Stimulated activated naive CD8-positive, alpha-beta T cell treated with anti-CD3 and anti-CD28 coated beads, Interleukin-15, amount 100 ng/mL, for 72 hours (primary cell): ENCODE results near the gene OR1N2.
A peak's percentile ranks its signal among the peaks of the same experiment; 100 is the strongest.
"Not testable (repeated sequence)": the region's sequence is repeated elsewhere in the genome, so short reads cannot be mapped to it uniquely, and the experiment has no call there.

Experiments
- ATAC-seq: fragments of 150-1000 bp; cut with Tn5 transposase; 2 replicates; pipeline ENCODE4 v1.10.0; 2021; ENCODE audit warnings: mild to moderate bottlenecking, moderate library complexity
- DNase-seq, 2 donors: peaks; one replicate each; pipeline ENCODE4 v3.0.0; 2021 to 2022
- H3K27ac Mint-ChIP-seq, 2 donors: one replicate each; pipeline ENCODE4 v1.8.0; 2022; ENCODE audit warnings: mild to moderate bottlenecking in 2 of 2, mixed read lengths in 2 of 2, moderate library complexity in 2 of 2
- H3K27me3 Mint-ChIP-seq: one replicate; pipeline ENCODE4 v1.8.0; 2022; ENCODE audit warnings: mixed read lengths
- H3K4me1 Mint-ChIP-seq: one replicate; pipeline ENCODE4 v1.8.0; 2022; ENCODE audit warnings: mild to moderate bottlenecking, mixed read lengths
- H3K4me3 Mint-ChIP-seq, 2 donors: one replicate each; pipeline ENCODE4 v1.8.0; 2022; ENCODE audit warnings: mild to moderate bottlenecking in 2 of 2, mixed read lengths in 2 of 2, moderate library complexity in 1 of 2
- H3K9me3 Mint-ChIP-seq, 2 donors: one replicate each; pipeline ENCODE4 v1.8.0; 2022; ENCODE audit warnings: mixed read lengths in 2 of 2

Gene OR1N2

GRCh38 chr9:122552812-122553211 lies at the start of gene OR1N2:
OR1N2 (plus strand) TSS chr9:122553112; CDS start chr9:122553212, 100 bp downstream.
- H3K9me3 Mint-ChIP-seq, result peaks cover 0 to 10% of the 10 kb centered on the region in 2 donors

GRCh38 chr9:122506964-122507363 lies 45.9 kb upstream of the OR1N2 start:
- Mint-ChIP-seq H3K27me3 (peaks cover 24% of the 10 kb centered on the region), H3K4me1 (no peaks in the 10 kb centered on the region), H3K9me3 (no peaks in the 10 kb centered on the region), H3K4me3 (no peak overlapping the region), H3K27ac (no peak overlapping the region)
- DNase-seq (no peak), ATAC-seq (no peak)

More at GRCh38 chr9:122552812-122553211, at the start of gene OR1N2:
- peaks cover 25% of the 10 kb centered on the region for H3K27me3 Mint-ChIP-seq
- ATAC-seq, result no peak
- H3K4me1 Mint-ChIP-seq, result no peaks in the 10 kb centered on the region
- peak within 1 kb of the TSS; percentile 5 to 16 for H3K27ac Mint-ChIP-seq
- DNase-seq, result no peak
- no peak within 1 kb of the TSS for H3K4me3 Mint-ChIP-seq

- H3K27ac Mint-ChIP-seq, result no peak within 1 kb of the TSS
- H3K4me3 Mint-ChIP-seq, result no peak within 1 kb of the TSS
- H3K9me3 Mint-ChIP-seq, result no peaks in the 10 kb centered on the region
Measured at GRCh38 chr9:122510502-122510901, 42.4 kb upstream of the OR1N2 start, which contains the start of gene OR1J2. OR1J2 (plus strand) TSS chr9:122510802; CDS start chr9:122510802, 0 bp downstream.

GRCh38 chr9:122518226-122518625 lies 34.7 kb upstream of the OR1N2 start:
- DNase-seq (no peak), ATAC-seq (no peak)
- Mint-ChIP-seq H3K27ac (no peak overlapping the region), H3K9me3 (no peaks in the 10 kb centered on the region), H3K4me3 (no peak overlapping the region), H3K4me1 (no peaks in the 10 kb centered on the region), H3K27me3 (peaks cover 14% of the 10 kb centered on the region)

More at GRCh38 chr9:122510502-122510901, 42.4 kb upstream of the OR1N2 start, which contains the start of gene OR1J2:
- DNase-seq (no peak), ATAC-seq (no peak)
- Mint-ChIP-seq H3K4me1 (no peaks in the 10 kb centered on the region), H3K27me3 (peaks cover 26% of the 10 kb centered on the region)

GRCh38 chr9:122518841-122519240 lies 34.1 kb upstream of the OR1N2 start, which contains the start of gene OR1J4:
OR1J4 (plus strand) TSS chr9:122519141; CDS start chr9:122519141, 0 bp downstream.
- no peaks in the 10 kb centered on the region for H3K4me1 Mint-ChIP-seq
- H3K27ac Mint-ChIP-seq, result no peak within 1 kb of the TSS
- H3K27me3 Mint-ChIP-seq, result peaks cover 14% of the 10 kb centered on the region
- ATAC-seq, result no peak
- H3K9me3 Mint-ChIP-seq, result no peaks in the 10 kb centered on the region
- DNase-seq, result no peak
- no peak within 1 kb of the TSS for H3K4me3 Mint-ChIP-seq

GRCh38 chr9:122519376-122519775 lies 33.5 kb upstream of the OR1N2 start:
- H3K27me3 Mint-ChIP-seq, result peaks cover 15% of the 10 kb centered on the region
- H3K27ac Mint-ChIP-seq, result no peak overlapping the region
- no peaks in the 10 kb centered on the region for H3K4me1 Mint-ChIP-seq
- no peak for DNase-seq
- ATAC-seq, result no peak
- H3K4me3 Mint-ChIP-seq, result no peak overlapping the region
- H3K9me3 Mint-ChIP-seq, result no peaks in the 10 kb centered on the region

GRCh38 chr9:122526602-122527001 lies 26.3 kb upstream of the OR1N2 start:
- no peak for DNase-seq
- Mint-ChIP-seq H3K27me3 (peaks cover 17% of the 10 kb centered on the region), H3K9me3 (peaks cover 0 to 7% of the 10 kb centered on the region in 2 donors), H3K27ac (peak overlapping the region in 1 of 2 donors; percentile 22), H3K4me3 (peak overlapping the region in 1 of 2 donors; percentile 19), H3K4me1 (peaks cover 7% of the 10 kb centered on the region)
- ATAC-seq, result no peak

GRCh38 chr9:122527193-122527592 lies 25.7 kb upstream of the OR1N2 start, which contains the start of gene OR1N1:
OR1N1 (minus strand) TSS chr9:122527293; CDS start chr9:122527293, 0 bp downstream.
- DNase-seq, result no peak
- H3K4me1 Mint-ChIP-seq, result peaks cover 7% of the 10 kb centered on the region
- peak within 1 kb of the TSS in 1 of 2 donors; percentile 22 for H3K27ac Mint-ChIP-seq
- H3K9me3 Mint-ChIP-seq, result peaks cover 0 to 7% of the 10 kb centered on the region in 2 donors
- peak within 1 kb of the TSS in 1 of 2 donors; percentile 19 for H3K4me3 Mint-ChIP-seq
- H3K27me3 Mint-ChIP-seq, result peaks cover 17% of the 10 kb centered on the region
- ATAC-seq, result no peak

GRCh38 chr9:122531157-122531556 lies 21.8 kb upstream of the OR1N2 start:
- not testable (repeated sequence) for ATAC-seq

GRCh38 chr9:122536134-122536533 lies 16.8 kb upstream of the OR1N2 start:
- H3K9me3 Mint-ChIP-seq, result peaks cover 7 to 8% of the 10 kb centered on the region in 2 donors
- no peak for DNase-seq
- H3K27me3 Mint-ChIP-seq, result no peaks in the 10 kb centered on the region

More at GRCh38 chr9:122531157-122531556, 21.8 kb upstream of the OR1N2 start:
- not testable (repeated sequence) for DNase-seq, H3K4me1 Mint-ChIP-seq, H3K27ac Mint-ChIP-seq, H3K4me3 Mint-ChIP-seq, H3K9me3 Mint-ChIP-seq, H3K27me3 Mint-ChIP-seq

GRCh38 chr9:122537066-122537465 lies 15.8 kb upstream of the OR1N2 start:
- not testable (repeated sequence) for H3K27ac Mint-ChIP-seq, ATAC-seq, H3K27me3 Mint-ChIP-seq, H3K9me3 Mint-ChIP-seq, DNase-seq, H3K4me1 Mint-ChIP-seq, H3K4me3 Mint-ChIP-seq

More at GRCh38 chr9:122536134-122536533, 16.8 kb upstream of the OR1N2 start:
- ATAC-seq, result no peak
- Mint-ChIP-seq H3K4me3 (no peak overlapping the region), H3K4me1 (no peaks in the 10 kb centered on the region), H3K27ac (no peak overlapping the region)

GRCh38 chr9:122538757-122539156 lies 14.2 kb upstream of the OR1N2 start:
- Mint-ChIP-seq H3K4me3 (no peak overlapping the region), H3K27ac (no peak overlapping the region), H3K27me3 (peaks cover 8% of the 10 kb centered on the region), H3K4me1 (no peaks in the 10 kb centered on the region), H3K9me3 (peaks cover 7 to 8% of the 10 kb centered on the region in 2 donors)
- DNase-seq, result no peak
- ATAC-seq, result no peak

GRCh38 chr9:122546196-122546595 lies 6.7 kb upstream of the OR1N2 start:
- Mint-ChIP-seq H3K4me1 (no peaks in the 10 kb centered on the region), H3K9me3 (peaks cover 0 to 10% of the 10 kb centered on the region in 2 donors), H3K27ac (no peak overlapping the region), H3K4me3 (no peak overlapping the region), H3K27me3 (peaks cover 25% of the 10 kb centered on the region)
- DNase-seq (no peak), ATAC-seq (no peak)

GRCh38 chr9:122551371-122551770 lies 1.5 kb upstream of the OR1N2 start:
- H3K4me1 Mint-ChIP-seq, result no peaks in the 10 kb centered on the region
- H3K27ac Mint-ChIP-seq, result no peak overlapping the region
- peaks cover 33% of the 10 kb centered on the region for H3K27me3 Mint-ChIP-seq
- no peak overlapping the region for H3K4me3 Mint-ChIP-seq
- DNase-seq (no peak), ATAC-seq (no peak)
- H3K9me3 Mint-ChIP-seq, result peaks cover 0 to 10% of the 10 kb centered on the region in 2 donors

- Mint-ChIP-seq H3K4me3 (no peak overlapping the region), H3K4me1 (peaks cover 16% of the 10 kb centered on the region), H3K27ac (no peak overlapping the region), H3K9me3 (peaks cover 4 to 32% of the 10 kb centered on the region in 2 donors), H3K27me3 (peaks cover 21% of the 10 kb centered on the region)
- ATAC-seq (no peak), DNase-seq (no peak)
Measured at GRCh38 chr9:122561446-122561845, 8.5 kb downstream of the OR1N2 start.

- Mint-ChIP-seq H3K4me3 (peak overlapping the region in 1 of 2 donors; percentile 23), H3K4me1 (peaks cover 16% of the 10 kb centered on the region), H3K9me3 (peaks cover 4 to 32% of the 10 kb centered on the region in 2 donors), H3K27ac (no peak overlapping the region), H3K27me3 (peaks cover 21% of the 10 kb centered on the region)
- DNase-seq, result peak; percentile 30 to 59
- peak; percentile 98 for ATAC-seq
Measured at GRCh38 chr9:122562134-122562760, 9.3 kb downstream of the OR1N2 start.
